Activated CD4-positive, alpha-beta T cell treated with anti-CD3 and anti-CD28 coated beads for 4 hours (primary cell): ENCODE data around the gene B3GNT2.
A peak's percentile ranks its signal among the peaks of the same experiment; 100 is the strongest.
"Not testable (repeated sequence)": the region's sequence is repeated elsewhere in the genome, so short reads cannot be mapped to it uniquely, and the experiment has no call there.

Source experiments
- DNase-seq, 2 donors: peaks; one replicate each; pipeline ENCODE4 v3.0.0-alpha.2; 2020

Gene B3GNT2, protein sequence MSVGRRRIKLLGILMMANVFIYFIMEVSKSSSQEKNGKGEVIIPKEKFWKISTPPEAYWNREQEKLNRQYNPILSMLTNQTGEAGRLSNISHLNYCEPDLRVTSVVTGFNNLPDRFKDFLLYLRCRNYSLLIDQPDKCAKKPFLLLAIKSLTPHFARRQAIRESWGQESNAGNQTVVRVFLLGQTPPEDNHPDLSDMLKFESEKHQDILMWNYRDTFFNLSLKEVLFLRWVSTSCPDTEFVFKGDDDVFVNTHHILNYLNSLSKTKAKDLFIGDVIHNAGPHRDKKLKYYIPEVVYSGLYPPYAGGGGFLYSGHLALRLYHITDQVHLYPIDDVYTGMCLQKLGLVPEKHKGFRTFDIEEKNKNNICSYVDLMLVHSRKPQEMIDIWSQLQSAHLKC

DNA sequence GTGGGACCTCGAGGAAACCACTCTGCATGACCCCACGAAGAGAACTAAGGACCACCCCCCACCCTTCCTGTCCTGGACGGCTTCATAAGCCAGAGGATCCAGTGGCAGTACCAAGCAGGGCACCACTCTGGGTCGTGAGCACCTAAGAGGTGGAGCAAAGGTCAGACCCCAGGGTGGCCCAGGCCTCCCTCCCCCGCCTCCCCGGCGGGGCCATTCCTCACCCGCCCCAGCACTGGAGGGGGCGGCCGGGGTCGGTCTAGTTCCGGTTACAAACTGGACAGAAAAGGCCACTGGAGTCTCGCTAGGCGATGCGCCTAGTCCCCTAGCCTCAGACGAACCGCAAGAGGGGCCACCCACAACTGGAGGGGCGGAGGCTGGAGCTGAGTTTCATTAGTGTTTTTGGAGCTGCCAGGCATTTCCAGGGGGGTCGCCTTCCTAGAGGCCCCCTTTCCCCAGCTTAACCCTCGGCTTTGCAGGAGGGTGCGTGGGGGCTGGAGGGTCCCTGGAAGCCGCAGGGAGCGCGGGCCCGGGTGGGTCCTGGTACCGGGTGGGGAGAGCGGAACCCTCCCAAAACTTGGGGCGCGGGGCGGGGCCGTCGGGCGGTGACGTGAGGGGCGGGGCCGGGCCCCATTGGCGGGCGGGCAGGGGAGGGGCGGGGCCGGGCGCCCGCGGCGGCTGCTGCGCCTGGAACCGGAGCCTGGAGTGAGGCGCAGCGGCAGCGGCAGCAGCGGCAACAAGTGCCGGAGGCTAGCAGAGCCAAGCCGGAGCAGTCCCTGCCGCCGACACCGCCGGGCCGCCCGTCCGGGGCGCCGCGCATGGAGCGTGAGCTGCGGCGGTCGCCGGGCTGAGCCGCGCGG lies at the start of gene B3GNT2:
Gene B3GNT2, plus strand, starts transcription at position 695 of the 857 bp plus-strand sequence. CDS start 26,106 bp downstream, outside the sequence.
- DNase-seq: peak; percentile 79 to 83

DNA sequence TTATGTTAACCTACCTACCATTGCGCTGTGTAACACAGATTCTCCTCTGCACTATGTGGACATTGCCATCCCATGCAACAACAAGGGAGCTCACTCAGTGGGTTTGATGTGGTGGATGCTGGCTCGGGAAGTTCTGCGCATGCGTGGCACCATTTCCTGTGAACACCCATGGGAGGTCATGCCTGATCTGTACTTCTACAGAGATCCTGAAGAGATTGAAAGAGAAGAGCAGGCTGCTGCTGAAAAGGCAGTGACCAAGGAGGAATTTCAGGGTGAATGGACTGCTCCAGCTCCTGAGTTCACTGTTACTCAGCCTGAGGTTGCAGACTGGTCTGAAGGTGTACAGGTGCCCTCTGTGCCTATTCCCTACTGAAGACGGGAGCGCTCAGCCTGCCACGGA lies 49.1 kb upstream of the B3GNT2 start:
- DNase-seq: not testable (repeated sequence)

DNA sequence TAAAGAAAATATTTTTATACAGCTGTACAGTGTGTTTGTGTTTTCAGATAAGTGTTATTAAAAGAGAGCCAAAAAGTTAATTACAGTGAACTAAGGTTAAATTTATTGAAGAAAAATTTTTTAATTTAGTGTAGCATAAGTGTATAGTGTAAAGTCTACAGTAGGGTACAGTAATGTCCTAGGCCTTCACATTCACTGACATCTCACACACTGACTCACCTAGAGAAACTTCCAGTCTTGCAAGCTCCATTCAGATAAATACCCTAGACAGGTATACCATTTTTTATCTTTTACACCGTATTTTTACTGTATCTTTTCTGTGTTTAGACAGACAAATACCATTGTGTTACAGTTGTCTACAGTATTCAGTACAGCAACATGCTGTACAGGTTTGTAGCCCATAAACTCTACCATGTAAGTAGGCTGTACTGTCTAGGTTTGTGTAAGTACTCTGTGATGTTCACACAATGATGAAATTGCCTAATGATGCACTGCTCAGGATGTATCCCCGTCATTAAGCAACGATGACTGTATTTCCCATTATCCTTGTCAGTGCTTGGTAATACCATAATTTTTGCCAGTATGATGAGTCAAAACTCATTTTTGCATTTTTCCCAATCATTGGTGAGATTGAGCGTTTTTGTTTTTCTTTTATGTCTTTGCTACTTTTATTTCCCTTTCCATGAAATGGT lies 48.2 kb upstream of the B3GNT2 start:
- no peak for DNase-seq

DNA sequence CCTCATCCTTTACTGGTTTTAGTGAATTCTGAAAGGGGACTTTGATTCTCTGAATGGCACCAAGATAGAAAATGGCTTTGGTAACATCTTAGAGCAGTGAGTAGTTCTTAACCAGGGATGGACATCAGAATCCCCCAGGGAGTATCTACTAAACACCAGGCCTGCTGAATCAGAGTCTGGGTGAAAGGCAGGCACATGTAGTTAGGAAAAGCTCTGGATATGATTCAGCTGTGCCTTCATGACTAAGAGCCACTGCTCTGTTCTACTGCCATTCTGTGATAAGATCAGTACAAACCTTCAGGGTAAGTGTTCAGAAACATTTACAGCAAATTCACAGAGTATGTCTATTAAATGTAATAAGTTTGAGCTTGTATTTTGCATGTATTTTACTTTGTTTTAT lies 46.2 kb upstream of the B3GNT2 start:
- no peak for DNase-seq

DNA sequence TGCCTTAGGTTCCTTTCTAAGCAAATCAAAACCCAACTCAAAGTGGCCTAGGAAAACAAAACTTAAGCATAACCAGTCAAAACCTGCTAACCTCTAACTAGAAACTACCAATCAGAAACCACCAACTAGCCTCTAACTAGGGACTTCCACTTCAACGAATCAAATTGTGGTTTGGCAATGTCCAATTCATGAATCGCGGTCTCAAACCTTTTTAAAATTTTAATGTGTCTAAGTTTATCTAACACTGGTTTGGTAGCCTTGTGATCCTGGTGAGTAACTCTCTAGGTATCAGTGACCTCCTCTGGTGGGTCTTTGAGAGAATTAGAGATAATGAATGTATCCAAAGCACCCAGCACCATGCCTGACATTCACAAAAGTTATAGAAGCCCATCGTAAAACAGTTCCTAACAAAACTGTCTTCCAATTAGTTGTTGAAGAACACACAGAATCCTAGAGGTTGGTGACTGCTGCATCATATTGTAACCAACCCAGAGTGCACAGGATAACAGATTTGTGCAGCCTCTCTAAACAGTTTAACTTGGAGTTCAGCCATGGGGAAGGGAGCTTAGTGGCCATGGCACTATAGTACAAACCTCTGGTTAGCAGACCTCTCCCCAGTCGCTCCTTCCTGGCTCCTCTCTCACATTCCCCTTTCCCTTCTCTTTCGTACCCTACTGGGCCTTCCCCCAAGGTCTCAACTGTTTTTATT lies 45.2 kb upstream of the B3GNT2 start:
- no peak for DNase-seq

DNA sequence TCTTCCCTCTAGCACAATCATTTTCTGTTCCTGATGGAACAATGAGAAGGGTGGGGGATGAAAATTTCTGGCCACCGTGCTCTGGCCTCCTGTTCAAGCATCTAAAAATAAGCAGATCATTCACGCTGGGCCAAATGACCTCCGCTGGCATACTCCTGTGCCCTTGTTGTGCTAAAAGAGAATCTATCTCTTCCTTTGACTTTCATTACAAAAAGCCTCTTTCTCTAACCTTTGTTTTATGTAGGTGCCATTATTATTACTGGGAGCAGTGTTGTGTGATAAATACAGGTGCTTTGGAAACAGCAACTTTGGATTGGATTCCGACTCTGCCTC lies 44.6 kb upstream of the B3GNT2 start:
- DNase-seq: no peak

DNA sequence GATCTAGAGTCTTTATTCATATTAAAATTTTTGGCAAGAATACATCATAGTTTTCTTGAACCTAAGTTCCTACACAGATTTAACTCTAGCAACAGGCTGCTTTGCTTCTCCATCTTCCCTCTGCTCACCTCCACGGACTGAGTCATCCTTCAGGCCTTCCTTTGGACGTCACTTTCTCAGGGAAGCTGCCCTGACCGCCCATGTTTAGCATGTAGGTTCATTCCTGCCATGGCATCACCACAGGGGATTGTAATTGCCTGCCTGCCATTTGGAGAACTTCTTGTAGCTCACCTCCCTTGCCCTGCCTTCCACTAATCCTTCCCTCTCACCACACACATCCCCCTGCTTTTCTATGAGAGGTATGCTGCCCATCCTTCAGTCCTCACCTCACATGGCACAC lies 43.9 kb upstream of the B3GNT2 start:
- no peak for DNase-seq

DNA sequence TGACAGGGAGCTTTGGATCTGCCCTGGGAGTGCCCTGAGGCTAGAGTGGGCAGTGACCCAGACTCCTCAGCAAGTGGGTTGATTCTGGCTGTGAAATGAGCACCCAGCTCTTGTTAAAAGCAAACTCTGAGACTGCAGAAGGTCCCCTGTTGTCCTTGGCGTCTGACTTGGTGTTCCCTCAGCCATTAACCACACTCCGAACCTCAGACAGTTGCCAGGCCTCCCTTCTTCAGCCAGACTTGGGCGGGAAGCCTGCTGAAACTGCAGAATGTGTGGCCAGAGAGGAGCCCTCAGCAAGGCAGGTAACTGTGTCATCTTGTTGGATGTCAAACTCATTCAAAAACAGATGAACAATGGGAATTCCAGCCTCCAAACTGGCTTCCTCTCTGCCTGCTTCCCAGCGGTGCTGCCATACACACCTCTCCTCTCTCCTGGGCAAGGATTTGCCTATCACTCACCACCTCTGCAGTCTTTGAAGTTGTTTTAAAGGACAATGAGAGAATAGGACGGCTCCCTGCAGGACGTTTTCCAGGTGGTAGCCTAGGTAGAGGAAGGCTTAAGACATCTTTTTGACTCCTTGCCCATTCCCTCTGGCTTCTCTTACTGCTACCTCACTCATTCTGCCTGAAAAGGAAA lies 38.9 kb upstream of the B3GNT2 start:
- no peak for DNase-seq

DNA sequence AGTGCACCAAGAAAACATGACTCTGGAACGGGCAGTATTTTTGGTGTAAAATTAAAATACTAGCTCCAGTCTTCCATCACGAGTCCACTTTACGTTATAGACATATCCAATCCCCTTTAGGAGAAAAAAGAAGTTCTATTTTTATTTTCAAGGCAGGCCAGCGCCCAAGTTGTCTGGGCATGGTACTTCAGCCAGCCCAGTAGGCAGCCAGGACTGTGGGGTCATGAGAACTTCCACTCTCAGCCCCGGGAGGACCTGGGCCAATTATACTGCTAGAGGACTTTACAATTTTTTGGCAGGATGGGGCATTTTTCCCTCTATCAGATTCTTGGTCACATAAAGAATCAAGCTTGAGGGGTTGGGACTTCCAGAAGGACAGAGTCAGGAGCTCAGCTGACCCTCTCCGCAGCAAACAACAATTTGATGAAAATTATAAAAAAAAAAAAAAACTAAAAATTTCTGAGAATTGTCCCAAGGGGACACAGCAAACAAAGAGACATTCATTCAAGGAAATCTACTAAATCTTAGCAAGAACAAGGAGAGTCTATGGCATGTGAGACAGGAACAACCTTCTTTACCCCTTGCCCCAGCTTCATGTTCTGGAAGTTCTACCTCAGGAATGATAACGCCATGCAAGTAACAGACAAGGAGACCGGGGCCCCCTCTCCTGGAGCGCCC lies 37.3 kb upstream of the B3GNT2 start:
- DNase-seq: no peak

DNA sequence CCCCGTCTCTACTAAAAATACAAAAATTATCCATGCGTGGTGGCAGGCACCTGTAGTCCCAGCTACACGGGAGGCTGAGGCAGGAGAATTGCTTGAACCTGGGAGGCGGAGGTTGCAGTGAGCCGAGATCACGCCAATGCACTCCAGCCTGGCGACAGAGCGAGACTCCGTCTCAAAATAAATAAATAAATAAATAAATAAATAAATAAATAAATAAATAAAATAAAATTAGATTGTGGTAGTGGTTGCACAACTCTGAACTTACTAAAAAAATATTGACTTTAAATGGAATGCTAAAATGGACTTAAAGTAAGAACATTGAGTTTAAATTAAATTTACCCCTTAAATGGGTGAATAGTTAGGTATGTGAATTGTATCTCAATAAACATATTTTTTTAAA lies 35.2 kb upstream of the B3GNT2 start:
- DNase-seq: not testable (repeated sequence)

DNA sequence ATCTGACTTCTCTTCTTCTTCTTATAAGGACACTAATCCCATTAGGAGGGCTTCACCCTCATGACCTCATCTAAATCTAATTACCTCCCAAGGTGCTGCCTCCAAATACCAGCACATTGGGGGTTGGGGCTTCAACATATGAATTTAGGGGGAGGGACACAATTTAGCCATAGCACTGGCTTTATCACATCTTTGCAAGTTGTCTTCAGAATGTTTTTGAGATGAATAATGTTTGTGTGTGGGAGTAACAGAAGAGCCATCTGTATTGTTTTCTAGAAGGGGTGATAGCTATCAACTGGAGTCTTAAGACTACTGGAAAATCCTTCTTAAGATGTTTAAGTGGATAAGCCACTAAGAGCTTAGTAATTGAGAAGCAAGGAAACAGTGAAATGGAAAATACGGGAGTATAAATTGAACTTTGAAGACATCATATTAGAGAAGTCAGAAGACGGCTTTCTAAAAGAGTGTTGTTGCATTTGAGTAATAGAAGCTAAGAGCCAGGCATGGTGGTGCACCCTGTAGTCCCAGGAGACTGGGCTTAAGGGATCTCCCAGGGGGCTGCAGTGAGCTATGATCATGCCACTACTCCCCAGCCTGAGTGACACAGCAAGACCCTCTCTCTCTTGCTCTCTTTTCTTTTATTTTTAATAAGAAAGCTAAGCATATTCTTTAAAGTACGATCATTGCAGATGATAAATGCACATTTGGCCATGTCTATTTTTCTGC lies 32.6 kb upstream of the B3GNT2 start:
- no peak for DNase-seq

DNA sequence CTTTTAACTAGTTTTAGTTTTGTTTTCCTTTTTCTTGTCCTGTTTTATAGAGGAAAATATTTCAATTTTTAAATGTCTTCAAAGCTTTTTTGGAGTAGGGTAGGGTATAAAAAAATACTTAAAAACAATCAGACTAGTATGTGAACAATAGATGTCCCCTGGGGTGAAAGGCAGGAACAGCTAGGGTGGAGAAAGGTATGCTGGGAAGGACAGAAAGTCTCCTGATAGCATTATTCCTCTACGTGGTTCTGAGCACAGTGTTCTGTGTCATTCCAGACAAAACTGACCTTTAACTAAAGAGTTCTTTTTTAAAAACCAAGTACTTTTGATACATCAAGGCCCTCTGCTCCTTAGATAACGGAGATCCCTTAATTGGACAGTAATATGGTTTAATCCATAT lies 32.1 kb upstream of the B3GNT2 start:
- no peak for DNase-seq

DNA sequence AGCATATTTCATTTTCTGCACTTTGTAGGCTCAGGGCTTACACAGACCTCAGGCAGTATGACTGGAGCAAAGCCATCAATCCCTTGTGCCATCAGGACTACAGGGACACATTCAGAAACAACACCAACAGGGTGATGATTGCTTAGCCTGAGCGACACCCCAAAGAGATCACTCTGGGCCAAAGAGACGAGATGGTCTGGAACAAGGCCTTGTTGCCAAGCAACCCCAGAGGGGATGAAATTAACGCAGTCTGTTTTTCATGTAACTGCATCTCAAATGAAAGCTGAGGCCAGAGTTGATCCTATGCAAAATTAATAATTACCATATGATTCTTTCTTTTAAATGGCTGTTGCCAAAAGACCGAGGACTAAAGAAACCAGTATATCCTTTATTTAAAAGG lies 20.2 kb upstream of the B3GNT2 start:
- no peak for DNase-seq

DNA sequence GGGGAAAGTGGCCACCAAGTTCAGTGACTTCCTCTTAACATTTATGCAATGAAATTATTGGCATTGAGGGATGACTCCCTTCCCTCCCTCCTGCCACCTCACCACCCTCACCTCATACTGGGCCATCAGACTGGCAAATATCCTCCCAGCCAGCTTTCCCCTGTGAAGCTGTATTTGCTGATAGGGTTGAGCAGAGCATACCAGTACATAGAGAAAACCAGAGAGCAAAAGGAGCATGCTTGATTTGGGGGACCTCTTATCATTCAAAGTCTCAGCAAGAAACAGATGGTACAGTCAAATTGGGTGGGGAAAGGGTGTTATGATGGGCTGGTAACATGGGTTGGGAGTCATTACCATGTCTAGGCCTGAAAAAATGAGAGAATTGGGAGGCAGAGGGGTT lies 19.1 kb upstream of the B3GNT2 start:
- no peak for DNase-seq

DNA sequence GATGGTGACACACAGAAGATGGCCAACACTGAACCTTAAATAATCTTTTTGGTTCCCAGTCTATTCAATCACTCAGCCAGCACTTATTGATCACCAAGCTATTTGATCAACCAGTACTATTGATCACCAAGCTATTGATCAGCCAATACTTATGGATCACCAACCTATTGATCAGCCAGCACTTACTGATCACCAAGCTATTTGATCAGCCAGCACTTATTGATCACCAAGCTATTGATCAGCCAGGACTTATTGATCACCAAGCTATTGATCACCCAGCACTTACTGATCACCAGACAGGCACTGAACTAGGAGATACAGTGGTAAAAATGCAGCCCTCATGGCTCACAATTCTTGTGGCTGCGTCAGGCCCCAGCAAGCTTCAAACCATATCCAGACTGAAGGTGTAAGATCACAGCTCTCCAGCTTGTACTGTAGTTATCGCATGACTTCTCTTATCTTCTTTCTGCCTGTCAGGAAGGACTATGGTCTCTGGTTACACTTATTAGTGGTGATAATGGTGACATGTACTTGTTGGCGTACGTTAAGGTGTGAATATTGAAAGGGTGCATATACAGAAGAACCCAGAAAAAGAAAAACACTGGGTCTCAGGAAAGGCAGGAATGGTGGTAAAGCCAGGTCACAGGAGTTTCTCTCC lies 18.4 kb upstream of the B3GNT2 start:
- no peak for DNase-seq

DNA sequence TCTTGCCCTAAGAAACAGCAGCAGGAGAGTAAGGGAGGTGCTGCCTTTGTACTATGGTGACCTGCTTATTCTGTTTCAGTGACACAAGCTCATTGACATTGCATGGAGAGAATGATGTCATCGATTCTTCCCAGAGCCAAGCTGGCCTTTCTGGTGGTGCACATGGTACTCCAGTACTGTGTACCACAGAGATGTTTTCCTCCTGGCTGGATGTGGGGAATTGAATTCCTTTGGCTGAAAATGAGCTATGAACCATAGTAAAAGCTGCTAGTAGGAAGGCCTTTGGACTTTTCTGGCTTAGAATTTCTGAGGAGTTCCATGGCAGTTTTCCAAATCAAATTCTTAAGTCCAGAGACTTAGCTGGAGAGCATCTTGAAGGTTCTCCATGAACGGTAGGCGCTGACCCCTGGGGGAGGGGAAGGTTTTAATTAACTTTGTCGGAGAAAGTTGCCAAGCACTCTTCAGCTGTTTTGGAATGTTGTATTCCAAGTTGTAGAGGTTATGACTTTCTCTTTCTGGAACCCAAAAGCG lies 17.1 kb upstream of the B3GNT2 start:
- DNase-seq: no peak

DNA sequence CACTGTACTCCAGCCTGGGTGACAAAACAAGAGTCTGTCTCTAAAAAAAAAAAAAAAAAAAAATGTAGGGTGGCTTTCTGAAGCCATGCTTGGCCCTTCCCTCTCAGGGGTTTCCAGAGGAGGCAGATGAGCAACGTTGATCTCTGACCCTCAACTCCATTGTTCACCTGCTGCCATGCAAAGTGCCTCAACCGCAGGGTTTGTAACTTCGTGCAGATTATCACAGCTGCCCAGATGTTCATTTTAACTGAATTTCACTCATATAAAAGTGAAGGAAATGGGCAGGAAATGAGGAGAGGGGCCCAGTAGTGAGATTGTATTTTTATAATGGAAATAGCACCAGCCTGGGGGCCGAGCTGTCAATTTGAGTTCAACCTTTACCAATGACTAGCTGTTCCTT lies 14.9 kb upstream of the B3GNT2 start:
- no peak for DNase-seq

DNA sequence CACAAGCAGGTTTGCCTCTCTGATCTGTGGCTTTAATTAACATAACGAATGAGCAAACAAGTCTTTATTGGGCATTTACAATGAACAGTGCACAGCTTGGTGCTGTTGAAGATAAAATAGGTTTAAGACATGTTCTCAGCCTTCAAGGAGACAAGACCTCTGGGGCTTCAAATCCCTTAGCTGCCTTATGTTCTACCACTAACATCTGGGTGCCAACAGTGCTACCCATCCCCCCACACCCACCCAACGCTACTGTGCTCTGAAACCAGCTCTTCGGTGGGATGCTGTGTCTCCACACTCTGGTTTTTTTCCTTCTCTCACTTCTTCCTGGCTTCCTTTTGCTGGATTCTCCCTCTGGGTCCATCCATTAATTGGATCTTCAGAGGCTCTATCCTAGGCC lies 14.1 kb upstream of the B3GNT2 start:
- DNase-seq: no peak

DNA sequence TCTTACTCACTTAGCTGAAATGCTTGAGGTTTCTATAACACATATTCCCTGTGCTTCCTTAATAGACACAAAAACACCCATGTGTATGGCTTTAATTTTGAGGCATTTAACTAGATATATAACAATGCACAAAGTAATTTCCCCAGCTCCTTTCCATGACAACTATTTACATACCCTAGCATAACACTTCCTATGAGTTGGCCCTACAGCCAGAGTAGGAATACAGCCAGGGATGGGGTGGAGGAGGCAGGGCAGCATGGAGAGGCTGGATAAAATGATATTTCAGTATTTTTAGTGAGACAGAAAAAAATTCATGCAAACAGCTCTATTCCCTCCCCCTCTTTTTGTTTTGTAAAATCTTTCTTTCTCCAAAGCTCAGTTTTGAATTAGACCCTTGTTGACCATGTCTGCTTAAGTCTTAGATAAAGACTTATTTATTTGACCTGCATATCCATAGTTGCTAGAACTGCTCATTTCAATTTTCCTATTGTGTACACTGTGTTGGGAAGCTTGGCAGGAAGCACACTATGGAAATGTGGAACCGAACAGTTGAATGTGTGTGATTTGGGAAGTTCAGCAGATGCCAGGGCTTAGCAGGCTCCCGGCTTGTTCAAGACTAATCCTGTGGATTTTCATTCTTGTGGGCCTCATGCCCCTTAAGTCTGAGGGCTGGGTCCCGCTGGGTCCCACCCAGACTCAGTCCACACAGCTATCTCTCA lies 11.2 kb upstream of the B3GNT2 start:
- DNase-seq: no peak
